ENCODE measurements around the gene CA14.
A peak's percentile ranks its signal among the peaks of the same experiment; 100 is the strongest.

Gene CA14

GRCh38 chr1:150256198-150256553 is 1.4 kb upstream of the CA14 start:
- H3K9ac ChIP-seq (ENCODE audit: low read length), result no peak overlapping the region

GRCh38 chr1:150256554-150257341 is 826 bp upstream of the CA14 start:
- peak overlapping the region; percentile 81 for H2AFZ ChIP-seq (ENCODE audit: low read length)
- H3K27me3 ChIP-seq (replicated peaks; ENCODE audit: insufficient read depth, low read length), result peaks cover 24% of the 10 kb centered on the region
- peaks cover 8% of the 10 kb centered on the region for H3K4me1 ChIP-seq (ENCODE audit: low read length)
- H4K20me1 ChIP-seq (ENCODE audit: insufficient read depth, low read length), result no peaks in the 10 kb centered on the region
- H3K9ac ChIP-seq (ENCODE audit: low read length), result no peak overlapping the region
- no peak overlapping the region for H3K4me3 ChIP-seq (ENCODE audit: low read length)
- H3F3A ChIP-seq (ENCODE audit: insufficient read depth, low read length), result peaks cover 3% of the 10 kb centered on the region; the same call in 1 of the 2 replicates
- no peak overlapping the region for H3K27ac ChIP-seq (ENCODE audit: low read length)
- H3K4me2 ChIP-seq (ENCODE audit: low read depth, low read length), result peak overlapping the region; percentile 76; the same call in 1 of the 2 replicates
- H3K9me2 ChIP-seq (replicated peaks; ENCODE audit: insufficient read depth, low read length), result no peaks in the 10 kb centered on the region
- H3K79me2 ChIP-seq (ENCODE audit: low read length), result no peaks in the 10 kb centered on the region
- TF ChIP-seq EZH2phosphoT487 (IDR thresholded peaks at IDR 0.05; ENCODE audit: low read length), result no peak
- TF ChIP-seq EZH2 (optimal IDR thresholded peaks at IDR 0.05; ENCODE audit: low read depth, low read length), result no peak
- TF ChIP-seq CTCF (IDR thresholded peaks at IDR 0.05; ENCODE audit: low read length), result no peak
- no peaks in the 10 kb centered on the region for H3K36me3 ChIP-seq (replicated peaks; ENCODE audit: insufficient read depth, low read length)
- DNase-seq, result no peak
- H3K9me3 ChIP-seq (replicated peaks; ENCODE audit: insufficient read depth, low read length), result no peaks in the 10 kb centered on the region

More at GRCh38 chr1:150256198-150256553, 1.4 kb upstream of the CA14 start:
- DNase-seq, result no peak
- peaks cover 8% of the 10 kb centered on the region for H3K4me1 ChIP-seq (ENCODE audit: low read length)
- no peaks in the 10 kb centered on the region for H3K36me3 ChIP-seq (replicated peaks; ENCODE audit: insufficient read depth, low read length)
- TF ChIP-seq EZH2phosphoT487 (IDR thresholded peaks at IDR 0.05; ENCODE audit: low read length) (no peak), CTCF (IDR thresholded peaks at IDR 0.05; ENCODE audit: low read length) (no peak), EZH2 (optimal IDR thresholded peaks at IDR 0.05; ENCODE audit: low read depth, low read length) (no peak)
- no peaks in the 10 kb centered on the region for H3K9me3 ChIP-seq (replicated peaks; ENCODE audit: insufficient read depth, low read length)
- H3K27me3 ChIP-seq (replicated peaks; ENCODE audit: insufficient read depth, low read length), result peaks cover 24% of the 10 kb centered on the region
- no peak overlapping the region for H3K27ac ChIP-seq (ENCODE audit: low read length)
- no peaks in the 10 kb centered on the region for H4K20me1 ChIP-seq (ENCODE audit: insufficient read depth, low read length)
- H3K9me2 ChIP-seq (replicated peaks; ENCODE audit: insufficient read depth, low read length), result no peaks in the 10 kb centered on the region
- H3K79me2 ChIP-seq (ENCODE audit: low read length), result no peaks in the 10 kb centered on the region
- peak overlapping the region; percentile 76 for H3K4me2 ChIP-seq (ENCODE audit: low read depth, low read length)
- peaks cover 3% of the 10 kb centered on the region; the same call in 1 of the 2 replicates for H3F3A ChIP-seq (ENCODE audit: insufficient read depth, low read length)
- peak overlapping the region; percentile 59 for H3K4me3 ChIP-seq (ENCODE audit: low read length)
- H2AFZ ChIP-seq (ENCODE audit: low read length), result peak overlapping the region; percentile 81

GRCh38 chr1:150259217-150259616 is 1.6 kb downstream of the CA14 start:
- Histone ChIP-seq H3F3A (ENCODE audit: insufficient read depth, low read length) (peaks cover 3% of the 10 kb centered on the region; the same call in 1 of the 2 replicates), H3K9me3 (replicated peaks; ENCODE audit: insufficient read depth, low read length) (no peaks in the 10 kb centered on the region), H4K20me1 (ENCODE audit: insufficient read depth, low read length) (no peaks in the 10 kb centered on the region), H2AFZ (ENCODE audit: low read length) (no peak overlapping the region), H3K4me2 (ENCODE audit: low read depth, low read length) (no peak overlapping the region), H3K27ac (ENCODE audit: low read length) (no peak overlapping the region), H3K9ac (ENCODE audit: low read length) (no peak overlapping the region), H3K27me3 (replicated peaks; ENCODE audit: insufficient read depth, low read length) (peaks cover 24% of the 10 kb centered on the region), H3K79me2 (ENCODE audit: low read length) (no peaks in the 10 kb centered on the region), H3K4me1 (ENCODE audit: low read length) (peaks cover 8% of the 10 kb centered on the region), H3K9me2 (replicated peaks; ENCODE audit: insufficient read depth, low read length) (no peaks in the 10 kb centered on the region), H3K4me3 (ENCODE audit: low read length) (no peak overlapping the region), H3K36me3 (replicated peaks; ENCODE audit: insufficient read depth, low read length) (no peaks in the 10 kb centered on the region)
- TF ChIP-seq EZH2 (optimal IDR thresholded peaks at IDR 0.05; ENCODE audit: low read depth, low read length) (no peak), CTCF (IDR thresholded peaks at IDR 0.05; ENCODE audit: low read length) (no peak), EZH2phosphoT487 (IDR thresholded peaks at IDR 0.05; ENCODE audit: low read length) (no peak)
- DNase-seq, result no peak
